OCI-M2 (cell line): ENCODE results near the gene FBLIM1.

Experiments used
- DNase-seq: peaks from one replicate; lab custom pipeline; 2025; ENCODE audit not compliant: unreplicated experiment; lab: John Stamatoyannopoulos, UW

Gene FBLIM1

GRCh38 chr1:15730936-15731335, 27.7 kb upstream of the FBLIM1 start:
- no peak for DNase-seq

- no peak for DNase-seq
These were observed 26.6 kb upstream of the FBLIM1 start for GRCh38 chr1:15731735-15732685.

GRCh38 chr1:15732686-15733081, 25.9 kb upstream of the FBLIM1 start:
- DNase-seq: no peak

- no peak for DNase-seq
These were observed 25.3 kb upstream of the FBLIM1 start for GRCh38 chr1:15733218-15733725.

GRCh38 chr1:15733726-15734226, 24.8 kb upstream of the FBLIM1 start:
- DNase-seq: no peak

GRCh38 chr1:15734296-15734695, 24.3 kb upstream of the FBLIM1 start:
- no peak for DNase-seq

- DNase-seq: no peak
These were observed 23.7 kb upstream of the FBLIM1 start for GRCh38 chr1:15734901-15735300.

- no peak for DNase-seq
These were observed 23.1 kb upstream of the FBLIM1 start for GRCh38 chr1:15735304-15736037.

GRCh38 chr1:15736038-15736891, 22.3 kb upstream of the FBLIM1 start, which contains the start of gene SLC25A34:
Gene SLC25A34 (plus strand): TSS chr1:15736258. CDS start chr1:15736486, 228 bp downstream.
- no peak for DNase-seq

GRCh38 chr1:15736892-15737261, 21.7 kb upstream of the FBLIM1 start:
- no peak for DNase-seq

GRCh38 chr1:15737324-15738319, 21.0 kb upstream of the FBLIM1 start:
- DNase-seq: no peak

- DNase-seq: no peak
These were observed 20.0 kb upstream of the FBLIM1 start for GRCh38 chr1:15738416-15739113.

GRCh38 chr1:15739259-15739658, 19.3 kb upstream of the FBLIM1 start:
- DNase-seq: no peak

GRCh38 chr1:15739745-15740144, 18.9 kb upstream of the FBLIM1 start:
- DNase-seq: no peak

- DNase-seq: no peak
These were observed 17.4 kb upstream of the FBLIM1 start for GRCh38 chr1:15740924-15741850.

GRCh38 chr1:15742339-15742801, 16.2 kb upstream of the FBLIM1 start, which contains the start of gene TMEM82:
Gene TMEM82 (plus strand): TSS chr1:15742499. CDS start chr1:15742560, 61 bp downstream.
- DNase-seq: no peak

GRCh38 chr1:15744122-15744679, 14.4 kb upstream of the FBLIM1 start:
- DNase-seq: no peak
